ENCODE data around the gene RNF214. TPM values are rescaled to one million over a fixed set of nuclear protein-coding genes. Genes with fewer than 3 reads are reported as not detected.
A peak's percentile ranks its signal among the peaks of the same experiment; 100 is the strongest.

The RNF214 gene
- total RNA-seq, 1 donor = 13.4 TPM

DNA sequence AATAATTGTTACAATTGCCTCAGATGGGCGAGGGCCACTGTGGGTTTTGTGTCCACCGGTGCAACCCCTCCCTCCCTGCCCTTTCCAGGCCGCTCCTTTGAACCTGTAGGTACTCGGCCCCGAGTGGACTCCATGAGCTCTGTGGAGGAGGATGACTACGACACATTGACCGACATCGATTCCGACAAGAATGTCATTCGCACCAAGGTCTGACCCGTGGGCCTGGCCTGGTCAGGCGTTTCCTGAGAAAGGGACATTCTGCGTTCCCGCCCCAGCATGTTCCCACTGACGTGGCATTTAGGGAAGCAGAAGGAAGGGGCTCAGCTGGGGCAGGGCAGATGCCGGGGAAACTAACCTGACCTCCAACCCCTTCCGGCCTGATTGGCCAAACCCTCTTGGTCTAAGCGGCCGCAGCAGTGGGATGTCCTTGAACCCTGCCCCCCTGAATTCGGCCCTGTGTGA is 43.8 kb upstream of the RNF214 start:
- H3K4me3 ChIP-seq (ENCODE audit: insufficient read depth, low read length) = no peak overlapping the region
- H3K27me3 ChIP-seq (ENCODE audit: insufficient read depth, low read length) = no peaks in the 10 kb centered on the region
- no peaks in the 10 kb centered on the region for H3K79me2 ChIP-seq (ENCODE audit: insufficient read depth, low read length)
- H4K20me1 ChIP-seq (ENCODE audit: insufficient read depth, low read length) = peaks cover 4% of the 10 kb centered on the region
- H3K4me1 ChIP-seq (ENCODE audit: insufficient read depth, low read length) = no peaks in the 10 kb centered on the region
- H3K9me3 ChIP-seq (ENCODE audit: low read depth, low read length) = no peaks in the 10 kb centered on the region
- H3K36me3 ChIP-seq (ENCODE audit: insufficient read depth, low read length) = peaks cover 72% of the 10 kb centered on the region
- no peak overlapping the region for H2AFZ ChIP-seq (ENCODE audit: low read length)
- H3K4me2 ChIP-seq (ENCODE audit: insufficient read depth, low read length) = no peak overlapping the region
- TF ChIP-seq, protein P1, sequence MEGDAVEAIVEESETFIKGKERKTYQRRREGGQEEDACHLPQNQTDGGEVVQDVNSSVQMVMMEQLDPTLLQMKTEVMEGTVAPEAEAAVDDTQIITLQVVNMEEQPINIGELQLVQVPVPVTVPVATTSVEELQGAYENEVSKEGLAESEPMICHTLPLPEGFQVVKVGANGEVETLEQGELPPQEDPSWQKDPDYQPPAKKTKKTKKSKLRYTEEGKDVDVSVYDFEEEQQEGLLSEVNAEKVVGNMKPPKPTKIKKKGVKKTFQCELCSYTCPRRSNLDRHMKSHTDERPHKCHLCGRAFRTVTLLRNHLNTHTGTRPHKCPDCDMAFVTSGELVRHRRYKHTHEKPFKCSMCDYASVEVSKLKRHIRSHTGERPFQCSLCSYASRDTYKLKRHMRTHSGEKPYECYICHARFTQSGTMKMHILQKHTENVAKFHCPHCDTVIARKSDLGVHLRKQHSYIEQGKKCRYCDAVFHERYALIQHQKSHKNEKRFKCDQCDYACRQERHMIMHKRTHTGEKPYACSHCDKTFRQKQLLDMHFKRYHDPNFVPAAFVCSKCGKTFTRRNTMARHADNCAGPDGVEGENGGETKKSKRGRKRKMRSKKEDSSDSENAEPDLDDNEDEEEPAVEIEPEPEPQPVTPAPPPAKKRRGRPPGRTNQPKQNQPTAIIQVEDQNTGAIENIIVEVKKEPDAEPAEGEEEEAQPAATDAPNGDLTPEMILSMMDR (IDR thresholded peaks at IDR 0.05; ENCODE audit: extremely low read depth, low read depth, low read length) = no peak
- H3K27ac ChIP-seq (ENCODE audit: low read depth, low read length) = no peak overlapping the region
- peak; percentile 13 for DNase-seq (ENCODE audit: insufficient read length, low spot score, missing footprints)

DNA sequence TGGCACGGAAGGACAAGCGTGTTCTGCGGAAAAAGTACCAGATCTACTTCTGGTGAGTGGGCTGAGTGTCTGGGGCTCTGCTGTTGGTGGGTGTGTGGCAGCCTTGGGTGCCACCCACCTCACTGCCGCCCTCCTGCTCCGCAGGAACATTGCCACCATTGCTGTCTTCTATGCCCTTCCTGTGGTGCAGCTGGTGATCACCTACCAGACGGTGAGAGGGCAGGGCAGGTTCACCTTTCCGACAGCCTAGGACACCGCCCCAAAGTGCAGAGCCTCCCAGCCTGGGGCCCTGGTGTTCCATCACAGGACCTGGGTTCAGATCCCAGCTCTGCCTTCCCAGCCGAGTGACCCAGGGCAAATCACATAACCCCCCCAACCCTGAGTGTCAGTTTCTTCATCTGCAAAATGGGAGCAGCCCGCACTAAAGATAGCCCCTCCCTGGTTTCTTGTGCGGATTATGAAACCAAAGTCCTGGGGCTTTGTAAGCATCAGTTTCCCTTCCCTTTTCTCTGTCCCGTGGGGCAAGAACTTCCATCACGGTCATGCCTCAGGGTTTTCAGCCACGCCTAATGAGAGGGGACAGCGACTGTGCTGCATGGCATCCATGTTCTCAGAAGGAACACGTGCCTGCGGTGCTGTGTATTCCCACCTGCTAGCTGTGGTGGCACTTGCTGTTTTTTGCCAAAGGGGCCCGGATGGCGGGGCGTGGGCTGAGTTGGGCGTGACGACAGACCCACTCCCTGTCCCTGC is 43.1 kb upstream of the RNF214 start:
- H3K79me2 ChIP-seq (ENCODE audit: insufficient read depth, low read length) = no peaks in the 10 kb centered on the region
- H3K4me1 ChIP-seq (ENCODE audit: insufficient read depth, low read length) = no peaks in the 10 kb centered on the region
- no peaks in the 10 kb centered on the region for H3K9me3 ChIP-seq (ENCODE audit: low read depth, low read length)
- peak; percentile 68 for DNase-seq (ENCODE audit: insufficient read length, low spot score, missing footprints)
- H3K4me2 ChIP-seq (ENCODE audit: insufficient read depth, low read length) = no peak overlapping the region
- H3K27me3 ChIP-seq (ENCODE audit: insufficient read depth, low read length) = no peaks in the 10 kb centered on the region
- H3K36me3 ChIP-seq (ENCODE audit: insufficient read depth, low read length) = peaks cover 71% of the 10 kb centered on the region
- H2AFZ ChIP-seq (ENCODE audit: low read length) = no peak overlapping the region
- peaks cover 4% of the 10 kb centered on the region for H4K20me1 ChIP-seq (ENCODE audit: insufficient read depth, low read length)
- TF ChIP-seq, protein P1 (IDR thresholded peaks at IDR 0.05; ENCODE audit: extremely low read depth, low read depth, low read length) = no peak
- no peak overlapping the region for H3K27ac ChIP-seq (ENCODE audit: low read depth, low read length)
- H3K4me3 ChIP-seq (ENCODE audit: insufficient read depth, low read length) = no peak overlapping the region

DNA sequence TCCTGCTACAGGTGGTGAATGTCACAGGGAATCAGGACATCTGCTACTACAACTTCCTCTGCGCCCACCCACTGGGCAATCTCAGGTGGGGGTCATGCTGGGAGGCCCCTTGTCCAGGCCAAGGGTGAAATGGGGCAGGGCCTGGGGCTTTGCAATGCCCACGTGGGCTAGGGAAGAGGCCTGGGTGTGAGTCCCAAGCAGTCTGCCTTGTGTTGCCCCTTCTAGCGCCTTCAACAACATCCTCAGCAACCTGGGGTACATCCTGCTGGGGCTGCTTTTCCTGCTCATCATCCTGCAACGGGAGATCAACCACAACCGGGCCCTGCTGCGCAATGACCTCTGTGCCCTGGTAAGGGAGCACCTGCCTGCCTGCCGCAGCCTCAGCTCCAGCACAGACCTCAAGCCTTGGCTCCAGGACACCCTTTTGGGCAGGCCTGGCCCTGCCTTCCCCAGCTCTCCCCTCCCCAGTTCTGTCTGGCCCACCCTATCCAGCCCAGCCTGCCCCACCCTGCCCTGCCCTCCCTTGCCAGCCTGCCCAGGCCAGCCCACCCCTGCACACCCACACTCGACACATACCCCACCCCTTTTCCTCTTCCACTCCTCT is 42.4 kb upstream of the RNF214 start:
- H3K36me3 ChIP-seq (ENCODE audit: insufficient read depth, low read length) = peaks cover 71% of the 10 kb centered on the region
- no peaks in the 10 kb centered on the region for H3K27me3 ChIP-seq (ENCODE audit: insufficient read depth, low read length)
- no peaks in the 10 kb centered on the region for H3K79me2 ChIP-seq (ENCODE audit: insufficient read depth, low read length)
- H3K4me2 ChIP-seq (ENCODE audit: insufficient read depth, low read length) = no peak overlapping the region
- H2AFZ ChIP-seq (ENCODE audit: low read length) = no peak overlapping the region
- H3K4me3 ChIP-seq (ENCODE audit: insufficient read depth, low read length) = no peak overlapping the region
- DNase-seq (ENCODE audit: insufficient read length, low spot score, missing footprints) = peak; percentile 44
- no peak overlapping the region for H3K27ac ChIP-seq (ENCODE audit: low read depth, low read length)
- peaks cover 4% of the 10 kb centered on the region for H4K20me1 ChIP-seq (ENCODE audit: insufficient read depth, low read length)
- H3K4me1 ChIP-seq (ENCODE audit: insufficient read depth, low read length) = no peaks in the 10 kb centered on the region
- no peaks in the 10 kb centered on the region for H3K9me3 ChIP-seq (ENCODE audit: low read depth, low read length)
- TF ChIP-seq, protein P1 (IDR thresholded peaks at IDR 0.05; ENCODE audit: extremely low read depth, low read depth, low read length) = no peak

DNA sequence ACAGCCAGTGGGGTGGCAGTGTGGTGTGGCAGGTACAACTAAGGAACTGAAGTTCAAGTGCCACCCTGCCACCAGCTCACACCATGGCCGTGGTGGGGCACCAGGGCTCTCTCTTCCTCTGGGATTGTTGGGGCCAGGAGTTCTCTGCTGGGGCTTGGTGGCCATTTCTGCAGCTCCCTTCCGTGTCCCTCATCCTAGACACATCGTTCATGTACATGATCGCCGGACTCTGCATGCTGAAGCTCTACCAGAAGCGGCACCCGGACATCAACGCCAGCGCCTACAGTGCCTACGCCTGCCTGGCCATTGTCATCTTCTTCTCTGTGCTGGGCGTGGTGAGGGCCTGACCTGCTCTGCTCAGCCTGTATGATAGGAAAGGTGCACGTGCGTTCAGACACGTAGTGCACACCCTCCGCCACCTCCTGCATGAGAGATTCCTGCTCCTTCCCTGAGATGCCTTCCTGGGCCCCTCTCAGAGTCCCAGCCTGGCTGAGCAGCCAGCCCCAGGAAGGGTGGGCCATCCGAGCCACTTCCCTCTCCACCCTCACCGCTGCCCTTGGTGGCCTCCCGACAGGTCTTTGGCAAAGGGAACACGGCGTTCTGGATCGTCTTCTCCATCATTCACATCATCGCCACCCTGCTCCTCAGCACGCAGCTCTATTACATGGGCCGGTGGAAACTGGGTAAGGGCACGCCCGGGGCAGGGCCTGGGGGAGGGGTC is 40.6 kb upstream of the RNF214 start:
- Histone ChIP-seq H3K4me1 (ENCODE audit: insufficient read depth, low read length) (no peaks in the 10 kb centered on the region), H4K20me1 (ENCODE audit: insufficient read depth, low read length) (peaks cover 4% of the 10 kb centered on the region), H3K27ac (ENCODE audit: low read depth, low read length) (no peak overlapping the region), H2AFZ (ENCODE audit: low read length) (no peak overlapping the region), H3K27me3 (ENCODE audit: insufficient read depth, low read length) (no peaks in the 10 kb centered on the region), H3K9me3 (ENCODE audit: low read depth, low read length) (no peaks in the 10 kb centered on the region), H3K4me3 (ENCODE audit: insufficient read depth, low read length) (no peak overlapping the region), H3K79me2 (ENCODE audit: insufficient read depth, low read length) (no peaks in the 10 kb centered on the region), H3K4me2 (ENCODE audit: insufficient read depth, low read length) (no peak overlapping the region), H3K36me3 (ENCODE audit: insufficient read depth, low read length) (peaks cover 74% of the 10 kb centered on the region)
- DNase-seq (ENCODE audit: insufficient read length, low spot score, missing footprints) = peak; percentile 53
- TF ChIP-seq, protein P1 (IDR thresholded peaks at IDR 0.05; ENCODE audit: extremely low read depth, low read depth, low read length) = no peak

Data from osteoblast (primary cell).